Effector memory CD8-positive, alpha-beta T cell (primary cell): ENCODE measurements around the gene TAF11L9.
"Not testable (repeated sequence)": the region's sequence is repeated elsewhere in the genome, so short reads cannot be mapped to it uniquely, and the experiment has no call there.

Source experiments
- ATAC-seq: fragments of 150-1000 bp; cut with Tn5 transposase; replicated peaks from 2 replicates; pipeline ENCODE4 v1.10.0; 2021; ENCODE audit warnings: mild to moderate bottlenecking, moderate library complexity
- DNase-seq, 3 experiments: peaks; one replicate each; pipeline ENCODE4 v3.0.0; 2021
- H3K27ac Mint-ChIP-seq, 2 donors: one replicate each; pipeline ENCODE4 v1.8.0; 2022; ENCODE audit warnings: mild to moderate bottlenecking in 2 of 2, mixed read lengths in 2 of 2, moderate library complexity in 2 of 2
- H3K27me3 Mint-ChIP-seq, 2 donors: one replicate each; pipeline ENCODE4 v1.8.0; 2022; ENCODE audit warnings: mixed read lengths in 2 of 2
- H3K36me3 Mint-ChIP-seq: one replicate; pipeline ENCODE4 v1.8.0; 2022; ENCODE audit warnings: mild to moderate bottlenecking, moderate library complexity, mixed read lengths; ENCODE audit not compliant: insufficient read depth
- H3K4me1 Mint-ChIP-seq, 2 donors: one replicate each; pipeline ENCODE4 v1.8.0; 2022; ENCODE audit warnings: low read depth in 2 of 2, mixed read lengths in 2 of 2
- H3K4me3 Mint-ChIP-seq, 2 donors: one replicate each; pipeline ENCODE4 v1.8.0; 2022; ENCODE audit warnings: mild to moderate bottlenecking in 2 of 2, mixed read lengths in 2 of 2, moderate library complexity in 2 of 2
- H3K9me3 Mint-ChIP-seq, 2 donors: one replicate each; pipeline ENCODE4 v1.8.0; 2022; ENCODE audit warnings: mixed read lengths in 2 of 2
- total RNA-seq, 9 experiments: gene quantifications; one replicate each; lab custom pipeline; 2026; lab: John Stamatoyannopoulos, UW

TAF11L9 gene
- 0 reads per million in 9 experiments for total RNA-seq

GRCh38 chr5:17594255-17594654, at the start of gene TAF11L9:
TAF11L9 (minus strand) TSS chr5:17594394.
- ATAC-seq, H3K4me1 Mint-ChIP-seq, H3K36me3 Mint-ChIP-seq, DNase-seq, H3K9me3 Mint-ChIP-seq, H3K27ac Mint-ChIP-seq, H3K27me3 Mint-ChIP-seq, H3K4me3 Mint-ChIP-seq: not testable (repeated sequence)

DNA sequence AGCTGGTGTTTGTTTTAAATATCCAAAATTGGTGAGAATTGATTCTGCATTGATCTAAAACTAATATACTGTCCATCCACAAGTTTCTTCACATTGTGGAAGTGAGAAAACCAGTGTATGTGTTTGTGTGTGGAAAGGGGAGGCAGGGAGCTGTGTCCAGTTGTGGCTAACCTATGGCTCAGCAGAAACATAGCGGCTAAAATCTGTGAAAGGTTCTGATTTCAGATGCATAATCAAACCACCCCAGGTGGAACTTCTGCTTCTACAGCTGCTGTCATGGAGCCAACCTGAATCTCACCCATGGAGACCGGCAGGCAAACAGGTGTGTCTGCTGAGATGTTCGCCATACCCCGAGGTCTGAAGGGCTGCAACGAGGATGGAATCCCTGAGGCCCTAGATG, 40.0 kb upstream of the TAF11L9 start, which contains the start of gene TAF11L14:
TSS of gene TAF11L14 (plus strand) at position 301 of the 400 bp plus-strand sequence.
- ATAC-seq (no peak), DNase-seq (no peak)
- Mint-ChIP-seq H3K36me3 (no peaks in the 10 kb centered on the region), H3K27me3 (no peaks in the 10 kb centered on the region), H3K4me1 (no peaks in the 10 kb centered on the region), H3K4me3 (no peak within 1 kb of the TSS), H3K27ac (no peak within 1 kb of the TSS), H3K9me3 (peaks cover 8% of the 10 kb centered on the region in 2 donors)

GRCh38 chr5:17631788-17632187, 37.6 kb upstream of the TAF11L9 start, which contains the start of gene TAF11L13:
TAF11L13 (plus strand) TSS chr5:17632088.
- not testable (repeated sequence) for H3K27ac Mint-ChIP-seq, H3K27me3 Mint-ChIP-seq, H3K4me3 Mint-ChIP-seq

GRCh38 chr5:17625686-17626085, 31.5 kb upstream of the TAF11L9 start:
- no peaks in the 10 kb centered on the region for H3K27me3 Mint-ChIP-seq
- H3K9me3 Mint-ChIP-seq, result peaks cover 4 to 14% of the 10 kb centered on the region in 2 donors
- H3K4me3 Mint-ChIP-seq, result no peak overlapping the region
- H3K36me3 Mint-ChIP-seq, result no peaks in the 10 kb centered on the region
- DNase-seq (no peak), ATAC-seq (no peak)
- H3K4me1 Mint-ChIP-seq, result no peaks in the 10 kb centered on the region
- H3K27ac Mint-ChIP-seq, result no peak overlapping the region

More at GRCh38 chr5:17631788-17632187, 37.6 kb upstream of the TAF11L9 start, which contains the start of gene TAF11L13:
- H3K36me3 Mint-ChIP-seq, ATAC-seq, DNase-seq, H3K4me1 Mint-ChIP-seq: not testable (repeated sequence)
- peaks cover 8 to 12% of the 10 kb centered on the region in 2 donors for H3K9me3 Mint-ChIP-seq

DNA sequence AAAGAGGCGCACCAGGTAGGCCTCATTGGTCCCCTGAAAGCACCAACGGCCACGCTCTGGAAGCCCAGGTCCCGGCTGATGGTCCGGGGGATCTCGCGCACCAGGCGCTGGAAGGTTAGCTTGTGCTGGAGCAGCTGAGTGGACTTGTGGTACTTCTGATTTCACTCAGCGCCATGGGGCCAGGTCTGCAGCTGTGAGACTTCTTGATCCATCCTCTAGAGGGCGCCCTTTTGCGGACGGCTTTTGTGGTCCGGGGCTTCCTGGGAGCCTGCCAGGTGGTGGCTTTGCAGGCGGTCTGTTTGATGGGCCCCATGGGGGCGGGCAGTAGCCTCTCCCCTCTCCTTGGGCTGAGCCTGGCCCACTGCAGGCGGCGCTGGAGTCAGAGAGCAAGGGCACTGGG, 26.4 kb upstream of the TAF11L9 start:
- no peak overlapping the region for H3K27ac Mint-ChIP-seq
- peaks cover 4 to 32% of the 10 kb centered on the region in 2 donors for H3K9me3 Mint-ChIP-seq
- no peak overlapping the region for H3K4me3 Mint-ChIP-seq
- no peak for ATAC-seq
- no peaks in the 10 kb centered on the region for H3K27me3 Mint-ChIP-seq
- no peaks in the 10 kb centered on the region for H3K36me3 Mint-ChIP-seq
- DNase-seq, result no peak
- H3K4me1 Mint-ChIP-seq, result no peaks in the 10 kb centered on the region

- ATAC-seq (no peak), DNase-seq (no peak)
- peaks cover 4 to 32% of the 10 kb centered on the region in 2 donors for H3K9me3 Mint-ChIP-seq
- no peaks in the 10 kb centered on the region for H3K4me1 Mint-ChIP-seq
- H3K36me3 Mint-ChIP-seq, result no peaks in the 10 kb centered on the region
- no peak overlapping the region for H3K4me3 Mint-ChIP-seq
- H3K27ac Mint-ChIP-seq, result no peak overlapping the region
- no peaks in the 10 kb centered on the region for H3K27me3 Mint-ChIP-seq
Measured at GRCh38 chr5:17619354-17619753, 25.2 kb upstream of the TAF11L9 start.

DNA sequence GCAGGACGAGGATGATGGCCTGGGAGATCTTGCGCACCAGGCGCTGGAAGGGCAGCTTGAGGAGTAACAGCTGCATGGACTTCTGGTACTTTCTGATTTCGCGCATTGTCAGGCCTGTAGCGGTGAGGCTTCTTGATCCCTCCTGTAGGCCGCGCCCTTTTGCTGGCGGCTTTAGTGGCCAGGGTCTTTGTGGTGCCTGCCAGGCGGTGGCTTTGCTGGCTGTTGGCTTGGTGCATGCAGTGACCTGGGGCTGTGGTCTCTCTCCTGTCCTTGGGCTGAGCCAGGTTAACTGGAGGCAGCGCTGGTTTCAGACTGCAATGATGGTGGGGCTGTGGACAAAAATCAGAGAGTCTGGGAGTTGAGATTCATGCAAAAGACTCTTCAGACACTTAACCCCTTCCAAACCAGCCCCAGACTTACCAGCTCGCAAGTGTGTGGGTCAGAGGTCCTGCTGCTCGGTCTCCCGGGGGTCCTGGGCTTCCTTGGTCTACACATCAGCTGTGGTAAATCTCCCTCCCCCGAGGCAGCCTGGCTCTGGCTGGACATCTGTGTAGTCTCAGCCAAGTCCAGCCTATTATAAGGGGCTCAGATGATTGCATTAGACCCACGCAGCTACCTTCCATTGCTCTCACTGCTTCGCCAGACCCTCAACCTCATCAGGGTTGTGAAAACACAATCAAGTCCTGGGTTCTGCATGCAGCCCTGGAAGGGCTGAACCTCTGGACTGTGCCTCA, 20.8 kb upstream of the TAF11L9 start:
- Mint-ChIP-seq H3K27ac (no peak overlapping the region), H3K36me3 (no peaks in the 10 kb centered on the region), H3K27me3 (no peaks in the 10 kb centered on the region), H3K9me3 (peaks cover 10 to 25% of the 10 kb centered on the region in 2 donors), H3K4me1 (no peaks in the 10 kb centered on the region), H3K4me3 (no peak overlapping the region)
- DNase-seq (no peak), ATAC-seq (no peak)

- not testable (repeated sequence) for H3K36me3 Mint-ChIP-seq, H3K4me3 Mint-ChIP-seq, DNase-seq, H3K27ac Mint-ChIP-seq, H3K4me1 Mint-ChIP-seq, H3K27me3 Mint-ChIP-seq, ATAC-seq
- peaks cover 9 to 20% of the 10 kb centered on the region in 2 donors for H3K9me3 Mint-ChIP-seq
Measured at GRCh38 chr5:17610092-17610491, 15.9 kb upstream of the TAF11L9 start, which contains the start of gene TAF11L12. TAF11L12 (plus strand) TSS chr5:17610392.

- not testable (repeated sequence) for H3K4me1 Mint-ChIP-seq, H3K36me3 Mint-ChIP-seq, ATAC-seq, DNase-seq, H3K27ac Mint-ChIP-seq, H3K4me3 Mint-ChIP-seq, H3K27me3 Mint-ChIP-seq
- H3K9me3 Mint-ChIP-seq, result peaks cover 11 to 27% of the 10 kb centered on the region in 2 donors
Measured at GRCh38 chr5:17607461-17607860, 13.3 kb upstream of the TAF11L9 start.

DNA sequence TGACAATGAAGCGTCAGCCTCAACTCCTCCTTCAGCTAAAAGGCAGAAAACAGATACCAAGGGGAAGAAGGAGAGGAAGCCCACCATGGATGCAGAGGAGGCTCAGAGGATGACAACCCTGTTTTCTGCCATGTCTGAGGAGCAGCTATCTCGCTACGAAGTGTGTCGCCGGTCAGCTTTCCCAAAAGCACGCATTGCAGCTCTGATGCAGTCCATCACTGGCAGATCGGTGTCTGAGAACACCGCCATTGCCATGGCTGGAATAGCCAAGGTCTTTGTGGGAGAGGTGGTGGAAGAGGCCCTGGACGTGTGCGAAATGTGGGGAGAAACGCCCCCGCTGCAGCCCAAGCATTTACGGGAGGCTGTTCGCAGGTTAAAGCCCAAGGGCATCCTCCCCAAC, 10.8 kb upstream of the TAF11L9 start:
- Mint-ChIP-seq H3K27me3 (no peaks in the 10 kb centered on the region), H3K36me3 (no peaks in the 10 kb centered on the region), H3K9me3 (peaks cover 7 to 20% of the 10 kb centered on the region in 2 donors), H3K4me1 (no peaks in the 10 kb centered on the region), H3K4me3 (no peak overlapping the region), H3K27ac (no peak overlapping the region)
- no peak for ATAC-seq
- DNase-seq, result no peak

GRCh38 chr5:17603880-17604279, 9.7 kb upstream of the TAF11L9 start, which contains the start of gene TAF11L11:
TAF11L11 (plus strand) TSS chr5:17604183.
- not testable (repeated sequence) for ATAC-seq, DNase-seq, H3K36me3 Mint-ChIP-seq, H3K27ac Mint-ChIP-seq, H3K4me3 Mint-ChIP-seq, H3K4me1 Mint-ChIP-seq, H3K27me3 Mint-ChIP-seq
- peaks cover 7 to 20% of the 10 kb centered on the region in 2 donors for H3K9me3 Mint-ChIP-seq

DNA sequence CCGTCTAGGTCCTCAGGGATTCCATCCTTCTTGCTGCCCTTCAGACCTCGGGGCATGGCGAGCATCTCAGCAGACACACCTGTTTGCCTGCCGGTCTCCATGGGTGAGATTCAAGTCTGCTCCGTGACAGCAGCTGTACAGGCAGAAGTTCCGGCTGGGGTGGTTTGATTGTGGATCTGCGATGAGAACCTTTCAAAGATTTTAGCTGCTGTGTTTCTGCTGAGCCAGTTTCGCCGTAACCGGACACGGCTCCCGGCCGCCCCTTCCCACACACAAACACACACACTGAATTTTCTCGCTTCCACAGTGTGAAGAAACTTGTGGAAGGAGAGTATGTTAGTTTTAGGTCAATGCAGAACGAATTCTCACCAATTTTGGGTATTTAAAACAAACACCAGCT, 3.5 kb upstream of the TAF11L9 start, which contains the start of gene TAF11L10:
TSS of gene TAF11L10 (minus strand) at position 101 of the 400 bp plus-strand sequence.
- H3K36me3 Mint-ChIP-seq, H3K4me1 Mint-ChIP-seq, DNase-seq, H3K9me3 Mint-ChIP-seq, H3K27ac Mint-ChIP-seq, H3K27me3 Mint-ChIP-seq, H3K4me3 Mint-ChIP-seq, ATAC-seq: not testable (repeated sequence)

DNA sequence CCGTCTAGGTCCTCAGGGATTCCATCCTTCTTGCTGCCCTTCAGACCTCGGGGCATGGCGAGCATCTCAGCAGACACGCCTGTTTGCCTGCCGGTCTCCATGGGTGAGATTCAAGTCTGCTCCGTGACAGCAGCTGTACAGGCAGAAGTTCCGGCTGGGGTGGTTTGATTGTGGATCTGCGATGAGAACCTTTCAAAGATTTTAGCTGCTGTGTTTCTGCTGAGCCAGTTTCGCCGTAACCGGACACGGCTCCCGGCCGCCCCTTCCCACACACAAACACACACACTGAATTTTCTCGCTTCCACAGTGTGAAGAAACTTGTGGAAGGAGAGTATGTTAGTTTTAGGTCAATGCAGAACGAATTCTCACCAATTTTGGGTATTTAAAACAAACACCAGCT, 3.3 kb downstream of the TAF11L9 start, which contains the start of gene TAF11L8:
TSS of gene TAF11L8 (minus strand) at position 101 of the 400 bp plus-strand sequence.
- DNase-seq, H3K4me3 Mint-ChIP-seq, H3K27me3 Mint-ChIP-seq, H3K9me3 Mint-ChIP-seq, H3K27ac Mint-ChIP-seq, ATAC-seq, H3K36me3 Mint-ChIP-seq, H3K4me1 Mint-ChIP-seq: not testable (repeated sequence)

DNA sequence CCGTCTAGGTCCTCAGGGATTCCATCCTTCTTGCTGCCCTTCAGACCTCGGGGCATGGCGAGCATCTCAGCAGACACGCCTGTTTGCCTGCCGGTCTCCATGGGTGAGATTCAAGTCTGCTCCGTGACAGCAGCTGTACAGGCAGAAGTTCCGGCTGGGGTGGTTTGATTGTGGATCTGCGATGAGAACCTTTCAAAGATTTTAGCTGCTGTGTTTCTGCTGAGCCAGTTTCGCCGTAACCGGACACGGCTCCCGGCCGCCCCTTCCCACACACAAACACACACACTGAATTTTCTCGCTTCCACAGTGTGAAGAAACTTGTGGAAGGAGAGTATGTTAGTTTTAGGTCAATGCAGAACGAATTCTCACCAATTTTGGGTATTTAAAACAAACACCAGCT, 8.5 kb downstream of the TAF11L9 start, which contains the start of gene TAF11L7:
TSS of gene TAF11L7 (minus strand) at position 101 of the 400 bp plus-strand sequence.
- H3K4me3 Mint-ChIP-seq, H3K36me3 Mint-ChIP-seq: not testable (repeated sequence)

More for the DNA sequence above, 8.5 kb downstream of the TAF11L9 start, which contains the start of gene TAF11L7:
- not testable (repeated sequence) for H3K27ac Mint-ChIP-seq, H3K27me3 Mint-ChIP-seq, H3K4me1 Mint-ChIP-seq, H3K9me3 Mint-ChIP-seq, ATAC-seq, DNase-seq
